Thymus (tissue), 14 donors: Measurements from ENCODE around the gene VN1R5. TPM values are rescaled to one million over a fixed set of nuclear protein-coding genes. Genes with fewer than 3 reads are reported as not detected.
"Not testable (repeated sequence)": the region's sequence is repeated elsewhere in the genome, so short reads cannot be mapped to it uniquely, and the experiment has no call there.

Source experiments
- DNase-seq, 9 donors: peaks; one replicate each; pipeline ENCODE4 v3.0.0-alpha.2; 2013; ENCODE audit warnings: low spot score in 9 of 9, low read depth in 6 of 9, missing footprints in 1 of 9
- H3K27ac ChIP-seq, 2 donors: one replicate each; pipeline ENCODE4 v1.5.1; 2013; ENCODE audit warnings: control low read depth in 1 of 2, low read depth in 1 of 2, low read length in 1 of 2, mild to moderate bottlenecking in 1 of 2, moderate library complexity in 1 of 2
- H3K27me3 ChIP-seq, 2 donors: one replicate each; pipeline ENCODE4 v1.5.1; 2013; ENCODE audit warnings: low read length in 1 of 2; ENCODE audit not compliant: control insufficient read depth in 2 of 2, insufficient read depth in 1 of 2
- H3K36me3 ChIP-seq, 2 donors: one replicate each; pipeline ENCODE4 v1.5.1; 2013; ENCODE audit warnings: low read length in 1 of 2, mild to moderate bottlenecking in 1 of 2, moderate library complexity in 1 of 2; ENCODE audit not compliant: control insufficient read depth in 2 of 2, insufficient read depth in 2 of 2
- H3K4me1 ChIP-seq, 2 donors: one replicate each; pipeline ENCODE4 v1.5.1; 2013; ENCODE audit warnings: low read length in 2 of 2; ENCODE audit not compliant: control insufficient read depth in 2 of 2, insufficient read depth in 2 of 2
- H3K4me3 ChIP-seq, 2 donors: one replicate each; pipeline ENCODE4 v1.5.1; 2013; ENCODE audit warnings: low read length in 2 of 2, control low read depth in 1 of 2, mild to moderate bottlenecking in 1 of 2
- H3K9me3 ChIP-seq, 2 donors: one replicate each; pipeline ENCODE4 v1.5.1; 2013; ENCODE audit warnings: low read length in 1 of 2, mild to moderate bottlenecking in 1 of 2; ENCODE audit not compliant: control insufficient read depth in 2 of 2, insufficient read depth in 1 of 2
- WGBS: extraction: QIAGEN DNeasy Blood & Tissue Kit; methylation state at CpG from one replicate; pipeline ENCODE4 v1.1.7; 2013; 5-methylcytosine and 5-hydroxymethylcytosine counted together
- long read RNA-seq, 10 donors: transcript quantifications; one replicate each; lab custom pipeline, GENCODE V29; 2026
- polyA plus RNA-seq: library from polyadenylated mRNA; stranded (reverse); fragments of 200-250 nt; gene quantifications from one replicate; pipeline ENCODE4 v1.2.3, GENCODE V29; 2013
- total RNA-seq: library from RNA; stranded (reverse); fragments of 120-200 nt; gene quantifications from one replicate; pipeline ENCODE4 v1.2.4, GENCODE V29; 2013
- donor health status: healthy.

The VN1R5 gene
- not detected for total RNA-seq
- 0.02 TPM for polyA plus RNA-seq
- long read RNA-seq, donor 1 = 0 reads
- long read RNA-seq, donor 2 = 0 reads
- long read RNA-seq, donor 3 = 0 reads
- long read RNA-seq, donor 4, partial matches to known transcripts = 23 of 23 reads
- long read RNA-seq, donor 4, other reads (novel, unspliced or antisense) = 0 of 23 reads
- long read RNA-seq, donor 5 = 0 reads
- long read RNA-seq, donor 6 = 0 reads
- long read RNA-seq, donor 7 = 0 reads
- long read RNA-seq, donor 8 = 0 reads
- long read RNA-seq, donor 9 = 0 reads
- long read RNA-seq, donor 10 = 0 reads

GRCh38 chr1:247255772-247256171, at the start of gene VN1R5:
Gene VN1R5, plus strand, starts transcription at chr1:247256072.
- H3K4me1 ChIP-seq, H3K27me3 ChIP-seq, H3K4me3 ChIP-seq, H3K27ac ChIP-seq, DNase-seq, H3K9me3 ChIP-seq, H3K36me3 ChIP-seq: not testable (repeated sequence)
- WGBS = 97% methylated on average over 1 of the region's 1 CpG

- peaks cover 0 to 8% of the 10 kb centered on the region in 2 donors for H3K9me3 ChIP-seq
- WGBS = 57% methylated on average over 2 of the region's 2 CpGs
- peaks cover 13 to 19% of the 10 kb centered on the region in 2 donors for H3K4me1 ChIP-seq
- peak in 1 of 9 donors; percentile 41 for DNase-seq
- H3K27ac ChIP-seq = peak overlapping the region in 1 of 2 donors; percentile 87
- peaks cover 18% of the 10 kb centered on the region in 2 donors for H3K36me3 ChIP-seq
- H3K27me3 ChIP-seq = no peaks in the 10 kb centered on the region
- peak overlapping the region; percentile 93 for H3K4me3 ChIP-seq
These were observed 46.5 kb upstream of the VN1R5 start for GRCh38 chr1:247209396-247209795.

- DNase-seq = no peak
- Histone ChIP-seq H3K27ac (peak overlapping the region; percentile 87 to 97), H3K36me3 (peaks cover 17 to 18% of the 10 kb centered on the region in 2 donors), H3K27me3 (no peaks in the 10 kb centered on the region), H3K4me1 (peaks cover 13 to 19% of the 10 kb centered on the region in 2 donors), H3K4me3 (peak overlapping the region; percentile 93), H3K9me3 (peaks cover 0 to 6% of the 10 kb centered on the region in 2 donors)
- 2% methylated on average over 5 of the region's 5 CpGs for WGBS
These were observed 45.9 kb upstream of the VN1R5 start for GRCh38 chr1:247210062-247210375.

GRCh38 chr1:247210376-247211117, 45.3 kb upstream of the VN1R5 start:
- H3K27me3 ChIP-seq = no peaks in the 10 kb centered on the region
- WGBS = under 1% methylated on average over 49 of the region's 49 CpGs
- peaks cover 13 to 19% of the 10 kb centered on the region in 2 donors for H3K4me1 ChIP-seq
- H3K36me3 ChIP-seq = peaks cover 16 to 17% of the 10 kb centered on the region in 2 donors
- H3K9me3 ChIP-seq = peaks cover 0 to 4% of the 10 kb centered on the region in 2 donors
- DNase-seq = peak; percentile 80 to 96 (median 91)
- H3K27ac ChIP-seq = peak overlapping the region; percentile 87 to 97
- H3K4me3 ChIP-seq = peak overlapping the region; percentile 93

- H3K4me3 ChIP-seq = no peak overlapping the region
- H3K27me3 ChIP-seq = no peaks in the 10 kb centered on the region
- no peak overlapping the region for H3K27ac ChIP-seq
- H3K4me1 ChIP-seq = peaks cover 13 to 19% of the 10 kb centered on the region in 2 donors
- 82% methylated on average over 7 of the region's 7 CpGs for WGBS
- H3K36me3 ChIP-seq = peaks cover 9% of the 10 kb centered on the region in 2 donors
- peaks cover 0 to 1% of the 10 kb centered on the region in 2 donors for H3K9me3 ChIP-seq
- no peak for DNase-seq
These were observed 44.5 kb upstream of the VN1R5 start for GRCh38 chr1:247211339-247211738.

- DNase-seq = no peak
- Histone ChIP-seq H3K36me3 (peaks cover 2 to 5% of the 10 kb centered on the region in 2 donors), H3K9me3 (no peaks in the 10 kb centered on the region), H3K27me3 (no peaks in the 10 kb centered on the region), H3K4me1 (peaks cover 13 to 19% of the 10 kb centered on the region in 2 donors), H3K4me3 (no peak overlapping the region), H3K27ac (no peak overlapping the region)
- 88% methylated on average over 5 of the region's 5 CpGs for WGBS
These were observed 43.9 kb upstream of the VN1R5 start for GRCh38 chr1:247212012-247212411.

GRCh38 chr1:247212627-247213617, 43.0 kb upstream of the VN1R5 start:
- no peaks in the 10 kb centered on the region for H3K36me3 ChIP-seq
- H3K4me1 ChIP-seq = peaks cover 9 to 15% of the 10 kb centered on the region in 2 donors
- no peaks in the 10 kb centered on the region for H3K27me3 ChIP-seq
- 86% methylated on average over 1 of the region's 1 CpG for WGBS
- no peak overlapping the region for H3K27ac ChIP-seq
- H3K9me3 ChIP-seq = no peaks in the 10 kb centered on the region
- peak in 1 of 9 donors; percentile 24 for DNase-seq
- H3K4me3 ChIP-seq = no peak overlapping the region

GRCh38 chr1:247216261-247216660, 39.6 kb upstream of the VN1R5 start:
- H3K36me3 ChIP-seq = no peaks in the 10 kb centered on the region
- WGBS = 71% methylated on average over 3 of the region's 3 CpGs
- peak overlapping the region in 1 of 2 donors; percentile 83 for H3K27ac ChIP-seq
- peaks cover 0 to 3% of the 10 kb centered on the region in 2 donors for H3K4me1 ChIP-seq
- H3K4me3 ChIP-seq = no peak overlapping the region
- H3K27me3 ChIP-seq = no peaks in the 10 kb centered on the region
- no peaks in the 10 kb centered on the region for H3K9me3 ChIP-seq
- DNase-seq = peak in 1 of 9 donors; percentile 52
